IMR-90 (cell line): ENCODE measurements around the gene CPXM1. TPM values are rescaled to one million over a fixed set of nuclear protein-coding genes. Genes with fewer than 3 reads are reported as not detected.

ENCODE experiments used
- ATAC-seq: fragments of 200-7000 bp; cut with Tn5 transposase; 2 replicates; pipeline ENCODE4 v1.9.1; 2020; ENCODE audit warnings: low read depth, mild to moderate bottlenecking, moderate library complexity
- Bru-seq: library from RNA; stranded (reverse); fragments of 400-500 nt; gene quantifications from one replicate; lab custom pipeline; 2021; lab: Mats Ljungman, UMichigan
- BruChase-seq, 2 experiments: library from RNA; stranded (reverse); fragments of 400-500 nt; gene quantifications; one replicate each; lab custom pipeline; 2021; lab: Mats Ljungman, UMichigan
- BruUV-seq: library from RNA; stranded (reverse); fragments of 400-500 nt; replicated peaks from 2 replicates; lab custom pipeline; 2021; lab: Mats Ljungman, UMichigan
- CTCF ChIA-PET: fragments of 300-600 bp; formaldehyde crosslinking; extraction: SDS; loops from one replicate; lab custom pipeline; 2021; ENCODE audit warnings: antibody characterized with exemption; lab: Yijun Ruan, JAX
- POLR2A ChIA-PET: fragments of 300-600 bp; sonication (Branson Sonifier 250); formaldehyde crosslinking; loops from one replicate; lab custom pipeline; 2022; ENCODE audit warnings: antibody characterized with exemption; ENCODE audit not compliant: unreplicated experiment; lab: Charles Lee
- DNase-seq: peaks from one replicate; pipeline ENCODE4 v3.0.0; 2013
- H2AFZ ChIP-seq: replicated peaks from 2 replicates; pipeline ENCODE3; 2013; ENCODE audit warnings: low read length, mild to moderate bottlenecking; ENCODE audit not compliant: poor library complexity
- H2AK5ac ChIP-seq: 2 replicates; pipeline ENCODE4 v1.6.1; 2013; ENCODE audit warnings: low read depth, low read length, inconsistent platforms
- H2AK9ac ChIP-seq: replicated peaks from 2 replicates; pipeline ENCODE3; 2013; ENCODE audit warnings: mild to moderate bottlenecking, low read depth, low read length, moderate library complexity; ENCODE audit not compliant: poor library complexity
- H2BK120ac ChIP-seq: 2 replicates; pipeline ENCODE4 v1.6.1; 2013; ENCODE audit warnings: low read depth, low read length, inconsistent platforms
- H2BK15ac ChIP-seq: 3 replicates; pipeline ENCODE4 v1.6.1; 2013; ENCODE audit warnings: low read depth, low read length, inconsistent platforms
- H2BK20ac ChIP-seq: 2 replicates; pipeline ENCODE4 v1.6.1; 2013; ENCODE audit warnings: low read depth, mild to moderate bottlenecking, inconsistent platforms, low read length, moderate library complexity
- H2BK5ac ChIP-seq: 2 replicates; pipeline ENCODE4 v1.6.1; 2013; ENCODE audit warnings: mild to moderate bottlenecking, low read depth, low read length, inconsistent platforms; ENCODE audit not compliant: poor library complexity, severe bottlenecking
- H3K14ac ChIP-seq: replicated peaks from 2 replicates; pipeline ENCODE4 v1.6.1; 2013; ENCODE audit warnings: low read depth, low read length, inconsistent platforms
- H3K18ac ChIP-seq: 2 replicates; pipeline ENCODE4 v1.6.1; 2013; ENCODE audit warnings: low read depth, low read length, control low read depth
- H3K23ac ChIP-seq: 2 replicates; pipeline ENCODE4 v1.6.1; 2013; ENCODE audit warnings: low read depth, low read length, inconsistent platforms
- H3K27ac ChIP-seq: 2 replicates; pipeline ENCODE4 v1.5.1; 2013; ENCODE audit warnings: mild to moderate bottlenecking, control low read depth, low read length; ENCODE audit not compliant: insufficient read depth
- H3K27me3 ChIP-seq: 2 replicates; pipeline ENCODE4 v1.6.1; 2013; ENCODE audit warnings: low read length; ENCODE audit not compliant: control insufficient read depth, insufficient read depth
- H3K36me3 ChIP-seq: 2 replicates; pipeline ENCODE4 v1.6.1; 2013; ENCODE audit warnings: low read length, mixed read lengths; ENCODE audit not compliant: control insufficient read depth, insufficient read depth
- H3K4ac ChIP-seq: 2 replicates; pipeline ENCODE4 v1.6.1; 2013; ENCODE audit warnings: low read depth, low read length, inconsistent platforms
- H3K4me1 ChIP-seq: 2 replicates; pipeline ENCODE4 v1.6.1; 2013; ENCODE audit warnings: low read length, mixed read lengths; ENCODE audit not compliant: control insufficient read depth, insufficient read depth
- H3K4me2 ChIP-seq: 2 replicates; pipeline ENCODE4 v1.6.1; 2013; ENCODE audit warnings: low read depth, mild to moderate bottlenecking, control low read depth, low read length, moderate library complexity
- H3K4me3 ChIP-seq: 2 replicates; pipeline ENCODE4 v1.5.1; 2013; ENCODE audit warnings: low read depth, mild to moderate bottlenecking, control low read depth, low read length, moderate library complexity; ENCODE audit not compliant: insufficient read depth
- H3K56ac ChIP-seq: 2 replicates; pipeline ENCODE4 v1.6.1; 2013; ENCODE audit warnings: low read length, inconsistent platforms; ENCODE audit not compliant: insufficient read depth; ENCODE audit errors: extremely low read depth
- H3K79me1 ChIP-seq, 2 experiments: 2 replicates each; pipeline ENCODE4 v1.6.1; 2013; ENCODE audit warnings: low read length in 2 of 2, inconsistent platforms in 1 of 2, low read depth in 1 of 2
- H3K9ac ChIP-seq: 2 replicates; pipeline ENCODE4 v1.6.1; 2013; ENCODE audit warnings: low read depth, low read length, control low read depth
- H3K9me1 ChIP-seq: 2 replicates; pipeline ENCODE4 v1.6.1; 2013; ENCODE audit warnings: low read length, inconsistent platforms; ENCODE audit not compliant: insufficient read depth
- H3K9me3 ChIP-seq: 2 replicates; pipeline ENCODE4 v1.6.1; 2013; ENCODE audit warnings: low read length; ENCODE audit not compliant: control insufficient read depth, insufficient read depth
- H4K20me1 ChIP-seq: 2 replicates; pipeline ENCODE4 v1.6.1; 2013; ENCODE audit warnings: low read length, inconsistent platforms; ENCODE audit not compliant: insufficient read depth
- H4K5ac ChIP-seq: 2 replicates; pipeline ENCODE4 v1.6.1; 2013; ENCODE audit warnings: mild to moderate bottlenecking, low read depth, low read length, control low read depth
- H4K8ac ChIP-seq, 2 experiments: 2 replicates each; pipeline ENCODE4 v1.6.1; 2013; ENCODE audit warnings: low read depth in 2 of 2, low read length in 2 of 2, control low read depth in 1 of 2, inconsistent platforms in 1 of 2
- H4K91ac ChIP-seq: 2 replicates; pipeline ENCODE4 v1.6.1; 2013; ENCODE audit warnings: low read depth, low read length, inconsistent platforms; ENCODE audit not compliant: insufficient read depth
- BHLHE40 ChIP-seq: fragments of 150-350 bp; IDR thresholded peaks from 2 replicates; pipeline ENCODE4 v1.6.1; 2016; ENCODE audit warnings: mild to moderate bottlenecking, low read depth, low read length
- CEBPB ChIP-seq: IDR thresholded peaks from 2 replicates; pipeline ENCODE4 v1.6.1; 2012; ENCODE audit warnings: low read depth, low read length, improper control_type of control experiment
- CHD1 ChIP-seq: IDR thresholded peaks from 2 replicates; pipeline ENCODE4 v1.6.1; 2012; ENCODE audit warnings: low read depth, low read length, improper control_type of control experiment
- ELK1 ChIP-seq: fragments of 150-350 bp; IDR thresholded peaks from 2 replicates; pipeline ENCODE4 v1.6.1; 2016; ENCODE audit warnings: low read depth, mild to moderate bottlenecking, low read length, moderate library complexity, borderline replicate concordance
- MAFK ChIP-seq: IDR thresholded peaks from 2 replicates; pipeline ENCODE4 v1.6.1; 2012; ENCODE audit warnings: low read depth, low read length, improper control_type of control experiment
- MAZ ChIP-seq: IDR thresholded peaks from 2 replicates; pipeline ENCODE4 v1.6.1; 2012; ENCODE audit warnings: low read depth, mild to moderate bottlenecking, low read length, improper control_type of control experiment, moderate library complexity, borderline replicate concordance
- MXI1 ChIP-seq: IDR thresholded peaks from 2 replicates; pipeline ENCODE4 v1.6.1; 2012; ENCODE audit warnings: low read depth, mild to moderate bottlenecking, low read length, moderate library complexity, borderline replicate concordance
- NFE2L2 ChIP-seq: fragments of 150-350 bp; IDR thresholded peaks from 2 replicates; pipeline ENCODE4 v1.6.1; 2016; ENCODE audit warnings: low read depth, mild to moderate bottlenecking, low read length
- RCOR1 ChIP-seq: IDR thresholded peaks from 2 replicates; pipeline ENCODE4 v1.6.1; 2012; ENCODE audit warnings: mild to moderate bottlenecking, low read length, improper control_type of control experiment; ENCODE audit not compliant: insufficient replicate concordance
- SMC3 ChIP-seq: fragments of 150-350 bp; IDR thresholded peaks from 2 replicates; pipeline ENCODE4 v1.6.1; 2016; ENCODE audit warnings: low read depth, mild to moderate bottlenecking, antibody characterized with exemption, low read length, moderate library complexity
- WGBS, 2 experiments: methylation state at CpG; one replicate each; pipeline versions ENCODE4 v1.1.5 to v1.1.7; 2013; ENCODE audit warnings: missing lambda C conversion rate in 2 of 2; ENCODE audit not compliant: insufficient read length in 1 of 2; ENCODE audit errors: extremely low coverage in 2 of 2; 5-methylcytosine and 5-hydroxymethylcytosine counted together
- dilution Hi-C: fragments of 300-500 bp; cut with HindIII; formaldehyde crosslinking; loops from one replicate; pipeline ENCODE4 v1.14.3; 2018; ENCODE audit warnings: low sequenced_read_pairs; ENCODE audit not compliant: unreplicated experiment
- in situ Hi-C: fragments of 300-500 bp; cut with MboI; formaldehyde crosslinking; loops from 3 replicates; pipeline ENCODE4 v1.14.3; 2019; ENCODE audit warnings: low sequenced_read_pairs, inconsistent platforms, mixed read lengths
- intact Hi-C: fragments of 100-400 bp; cut with micrococcal nuclease; formaldehyde crosslinking; loops from 2 replicates; pipeline ENCODE4 v1.10.0; 2022
- long read RNA-seq: library from polyadenylated mRNA; unstranded; transcript quantifications from one replicate; pipeline ENCODE4 v2.0.0, GENCODE V29; 2021; ENCODE audit not compliant: unreplicated experiment
- polyA plus RNA-seq, 3 experiments: library from polyadenylated mRNA; depleted of rRNA; stranded (reverse); fragments of >200 nt; gene quantifications; 2 replicates each; pipeline ENCODE4 v1.2.3, GENCODE V29; 2012; ENCODE audit warnings: low replicate concordance in 1 of 3
- total RNA-seq: library from RNA; depleted of rRNA; stranded (reverse); fragments of >200 nt; gene quantifications from 2 replicates; pipeline ENCODE4 v1.2.3, GENCODE V29; 2012; rRNA removed

CPXM1 gene
- total RNA-seq (0.83 and 1.1 TPM in 2 replicates), polyA plus RNA-seq (2012; rRNA removed) (4.5 and 4.6 TPM in 2 replicates), Bru-seq, nascent RNA (percentile 40 among the genes with signal in this experiment), BruChase-seq, experiment 1, labeled RNA remaining after a 6-hour chase (percentile 50 among the genes with signal in this experiment), BruChase-seq, experiment 2, labeled RNA remaining after a 2-hour chase (percentile 47 among the genes with signal in this experiment)
- 3.9 and 6.8 TPM in 2 replicates for polyA plus RNA-seq (2012; cell fraction: cytosol; rRNA removed)
- 18.1 and 27.9 TPM in 2 replicates for polyA plus RNA-seq (2012; cell fraction: nucleus; rRNA removed; ENCODE audit: low replicate concordance)
- long read RNA-seq, transcript CPXM1-201 (14 exons, 2,391 nt) = major isoform, 15 of 24 reads
- long read RNA-seq, partial matches to known transcripts = 6 of 24 reads
- long read RNA-seq, other reads (novel, unspliced or antisense) = 3 of 24 reads

GRCh38 chr20:2800521-2801285 is at the start of gene CPXM1:
Gene CPXM1 (minus strand): TSS chr20:2800627. CDS start chr20:2800572, 55 bp downstream.
- H3K4ac ChIP-seq = 0 out of 2 replicates have a peak within 1 kb of the TSS, but pooled peaks have one; percentile 45
- no peaks in the 10 kb centered on the region for H4K20me1 ChIP-seq
- H2AFZ ChIP-seq = peak within 1 kb of the TSS; percentile 84
- no peaks in the 10 kb centered on the region for H3K9me1 ChIP-seq
- peak within 1 kb of the TSS; percentile 5 to 62; a peak in 2 of 4 replicates for H4K8ac ChIP-seq
- dilution Hi-C loops = no loop called here
- H2BK5ac ChIP-seq = no peak within 1 kb of the TSS
- peak within 1 kb of the TSS; percentile 50; the same call in 1 of the 2 replicates for H3K9ac ChIP-seq
- BruUV-seq = no TSS peak
- no peak within 1 kb of the TSS for H2AK5ac ChIP-seq
- 0 out of 2 replicates have a peak, but pooled peaks cover 9% of the 10 kb centered on the region for H3K9me3 ChIP-seq
- in situ Hi-C loops = loop anchor here (25.0 kb wide), 1 partner anchor 688 kb away; the partner anchor contains the start of gene STK35
- no peaks in the 10 kb centered on the region; the same call in 1 of the 2 replicates for H3K36me3 ChIP-seq
- peak within 1 kb of the TSS; percentile 44; the same call in 1 of the 2 replicates for H2BK120ac ChIP-seq
- ChIA-PET CTCF (no interaction called here), POLR2A (no interaction called here)
- peak within 1 kb of the TSS; percentile 32; the same call in 1 of the 2 replicates for H4K5ac ChIP-seq
- no peak within 1 kb of the TSS for H2BK15ac ChIP-seq
- H3K56ac ChIP-seq = no peak within 1 kb of the TSS
- peak within 1 kb of the TSS; percentile 25 for H3K4me3 ChIP-seq
- peaks cover 61% of the 10 kb centered on the region for H3K27me3 ChIP-seq
- no peaks in the 10 kb centered on the region for H3K79me1 ChIP-seq
- no peak within 1 kb of the TSS for H3K23ac ChIP-seq
- peak; percentile 51 for ATAC-seq
- no peak within 1 kb of the TSS for H2BK20ac ChIP-seq
- peak within 1 kb of the TSS; percentile 32; the same call in 1 of the 2 replicates for H3K27ac ChIP-seq
- no peak within 1 kb of the TSS; the same call in 1 of the 2 replicates for H3K18ac ChIP-seq
- 0 out of 2 replicates have a peak within 1 kb of the TSS, but pooled peaks have one; percentile 11 for H3K14ac ChIP-seq
- H3K4me2 ChIP-seq = peak within 1 kb of the TSS; percentile 60
- H2AK9ac ChIP-seq = no peak within 1 kb of the TSS
- H3K4me1 ChIP-seq = peaks cover 2% of the 10 kb centered on the region; the same call in 1 of the 2 replicates
- DNase-seq = no peak
- WGBS, 2 experiments = 7% methylated on average over 15 of the region's 52 CpGs; no CpG with 5 or more reads in 1 of the 2 experiments
- no peak for TF ChIP-seq ELK1
- no peak for TF ChIP-seq MAZ
- TF ChIP-seq SMC3 = no peak
- TF ChIP-seq MAFK = no peak
- TF ChIP-seq CEBPB = no peak
- no peak for TF ChIP-seq MXI1
- no peak for TF ChIP-seq CHD1
- TF ChIP-seq BHLHE40 = no peak
- TF ChIP-seq NFE2L2 = no peak
- TF ChIP-seq RCOR1 = no peak
- intact Hi-C loops = loop anchor here (2.0 kb wide), 1 partner anchor 40 kb away; the partner anchor contains the start of genes PCED1A and VPS16
- H4K91ac ChIP-seq = no peak within 1 kb of the TSS; the same call in 1 of the 2 replicates
